Stimulated activated CD4-positive, alpha-beta T cell treated with anti-CD3 and anti-CD28 coated beads, Interleukin-1b, Interleukin-23, amount 100 ng/mL, for 24 hours (primary cell): ENCODE measurements around the gene ICOSLG.
"Not testable (repeated sequence)": the region's sequence is repeated elsewhere in the genome, so short reads cannot be mapped to it uniquely, and the experiment has no call there.

Experiments used
- DNase-seq, 4 experiments: peaks; one replicate each; pipeline ENCODE4 v3.0.0-alpha.2; 2020; ENCODE audit warnings: low read depth in 4 of 4, low spot score in 1 of 4

The ICOSLG gene, protein sequence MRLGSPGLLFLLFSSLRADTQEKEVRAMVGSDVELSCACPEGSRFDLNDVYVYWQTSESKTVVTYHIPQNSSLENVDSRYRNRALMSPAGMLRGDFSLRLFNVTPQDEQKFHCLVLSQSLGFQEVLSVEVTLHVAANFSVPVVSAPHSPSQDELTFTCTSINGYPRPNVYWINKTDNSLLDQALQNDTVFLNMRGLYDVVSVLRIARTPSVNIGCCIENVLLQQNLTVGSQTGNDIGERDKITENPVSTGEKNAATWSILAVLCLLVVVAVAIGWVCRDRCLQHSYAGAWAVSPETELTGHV

DNA sequence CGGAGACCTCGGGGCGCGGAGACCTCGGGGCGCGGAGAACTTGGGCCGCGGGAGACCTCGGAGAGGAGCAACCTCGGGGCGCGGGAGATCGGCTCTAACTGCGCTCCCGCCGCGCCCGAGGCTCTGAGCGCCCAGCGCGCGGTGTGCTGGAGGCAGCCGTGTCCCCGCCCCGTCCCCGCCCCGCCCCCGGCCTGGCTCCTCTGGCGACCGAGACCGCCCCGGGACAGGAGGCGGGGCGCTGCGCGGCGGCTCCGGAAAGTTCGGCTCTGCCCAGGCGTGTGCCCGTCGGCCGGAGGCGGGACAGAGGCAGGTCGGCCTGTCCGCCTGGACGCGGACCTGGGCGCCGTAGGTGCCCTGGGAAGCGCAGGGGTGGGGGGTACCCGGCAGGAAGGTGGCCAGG, at the start of gene ICOSLG:
Gene ICOSLG (minus strand): TSS at position 102 of the 400 bp plus-strand sequence. CDS start 126 bp downstream, outside the sequence.
- DNase-seq: not testable (repeated sequence)

DNA sequence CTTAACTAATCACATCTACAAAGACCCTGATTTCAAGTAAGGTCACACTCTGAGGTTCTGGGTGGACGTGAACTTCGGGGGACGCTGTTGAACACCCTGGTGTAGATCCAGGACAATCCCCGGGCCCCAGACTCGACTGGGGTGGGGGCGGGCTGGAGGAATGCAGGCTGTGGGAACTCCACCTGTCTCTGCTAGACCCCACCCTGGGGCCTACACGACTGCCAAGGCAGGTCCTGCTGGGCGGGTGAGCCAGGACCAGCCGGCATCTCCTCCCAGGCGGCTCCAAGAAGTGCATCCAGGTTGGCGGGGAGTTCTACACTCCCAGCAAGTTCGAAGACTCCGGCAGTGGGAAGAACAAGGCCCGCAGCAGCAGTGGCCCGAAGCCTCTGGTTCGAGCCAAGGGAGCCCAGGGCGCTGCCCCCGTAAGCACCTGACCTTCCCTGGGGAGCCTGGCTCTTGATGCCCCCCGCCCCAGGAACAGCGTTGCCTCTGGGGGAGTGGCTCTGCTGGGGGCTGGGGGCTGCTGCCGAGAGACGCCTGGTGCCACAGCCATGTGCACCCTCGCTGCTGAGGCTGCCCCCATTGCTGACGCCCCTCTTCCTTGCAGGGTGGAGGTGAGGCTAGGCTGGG, 48.8 kb upstream of the ICOSLG start:
- no peak for DNase-seq

DNA sequence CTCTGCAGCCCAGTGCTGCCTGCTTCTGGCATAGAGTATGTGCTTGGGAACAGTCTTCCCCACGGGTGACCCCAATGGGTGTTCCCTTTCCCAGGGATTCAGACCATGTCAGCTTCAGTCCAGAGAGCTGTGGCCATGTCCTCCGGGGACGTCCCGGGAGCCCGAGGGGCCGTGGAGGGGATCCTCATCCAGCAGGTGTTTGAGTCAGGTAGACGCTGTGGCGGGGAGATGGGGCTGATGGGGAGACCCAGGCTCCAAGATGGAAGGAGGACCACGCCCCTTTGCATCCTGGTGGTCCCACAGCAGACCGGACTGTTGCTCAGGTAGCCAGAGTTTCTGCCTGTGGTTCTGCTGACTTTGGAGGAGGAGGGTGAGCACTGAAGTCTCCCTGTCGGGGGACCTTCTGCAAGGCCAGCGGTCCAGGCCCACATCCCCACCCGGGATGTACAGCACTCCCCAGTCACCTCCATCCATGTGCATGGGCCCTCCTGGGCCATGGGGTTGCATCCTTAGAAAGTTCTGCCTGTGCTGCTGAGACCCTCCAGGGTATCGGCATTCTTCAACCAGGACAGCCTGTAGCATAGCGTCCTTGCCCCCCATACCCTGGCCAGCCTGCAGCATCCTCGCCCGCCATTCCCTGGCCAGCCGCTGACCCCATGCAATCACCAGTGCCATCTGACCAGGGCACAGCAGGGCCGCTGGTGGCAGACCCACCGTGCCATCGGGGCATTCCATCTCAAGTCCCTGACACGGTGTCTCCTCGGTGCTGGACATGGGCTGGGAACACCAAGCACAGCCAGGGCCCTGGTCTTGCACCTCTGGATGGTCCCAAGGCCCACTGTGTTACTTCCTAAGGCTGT, 47.7 kb upstream of the ICOSLG start:
- no peak for DNase-seq

DNA sequence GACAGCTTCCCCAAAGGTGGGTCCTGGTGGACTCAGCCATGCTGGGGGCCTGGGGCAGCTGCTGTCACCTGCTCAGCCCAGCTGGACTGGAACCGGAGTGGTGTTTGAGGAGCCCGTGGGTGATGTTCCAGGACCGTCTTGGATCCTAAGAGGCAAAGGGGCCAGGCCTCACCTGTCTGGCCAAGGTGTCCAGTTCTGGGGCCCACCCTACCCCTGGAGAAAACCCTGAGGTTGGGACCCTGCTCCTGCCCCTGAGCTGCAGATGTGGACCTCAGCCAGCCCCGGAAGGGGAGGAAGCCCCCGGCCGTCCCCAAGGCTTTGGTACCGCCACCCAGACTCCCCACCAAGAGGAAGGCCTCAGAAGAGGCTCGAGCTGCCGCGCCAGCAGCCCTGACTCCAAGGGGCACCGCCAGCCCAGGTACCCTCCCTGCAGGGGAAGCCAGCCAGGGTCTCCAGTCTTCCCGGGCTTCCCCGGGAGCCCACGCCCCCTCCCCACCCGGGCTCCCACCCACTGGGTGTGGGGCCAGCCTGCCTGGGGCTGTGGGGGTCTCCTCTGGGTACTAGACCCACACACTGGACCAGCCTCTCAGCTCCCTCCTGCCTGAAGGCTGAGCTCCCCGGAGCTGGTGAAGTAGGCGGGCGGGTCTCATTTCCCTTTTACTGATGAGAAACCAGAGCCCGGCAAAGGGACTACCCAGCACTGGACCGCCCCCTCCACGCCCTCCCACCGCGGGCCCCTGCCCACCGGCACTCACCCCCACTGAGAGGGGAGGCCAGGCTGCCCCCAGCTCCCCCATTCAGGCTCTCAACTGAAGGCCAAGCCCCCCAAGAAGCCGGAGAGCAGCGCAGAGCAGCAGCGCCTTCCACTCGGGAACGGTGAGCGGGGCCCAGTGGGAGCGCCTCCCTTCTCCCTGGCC, 46.2 kb upstream of the ICOSLG start:
- DNase-seq: no peak

DNA sequence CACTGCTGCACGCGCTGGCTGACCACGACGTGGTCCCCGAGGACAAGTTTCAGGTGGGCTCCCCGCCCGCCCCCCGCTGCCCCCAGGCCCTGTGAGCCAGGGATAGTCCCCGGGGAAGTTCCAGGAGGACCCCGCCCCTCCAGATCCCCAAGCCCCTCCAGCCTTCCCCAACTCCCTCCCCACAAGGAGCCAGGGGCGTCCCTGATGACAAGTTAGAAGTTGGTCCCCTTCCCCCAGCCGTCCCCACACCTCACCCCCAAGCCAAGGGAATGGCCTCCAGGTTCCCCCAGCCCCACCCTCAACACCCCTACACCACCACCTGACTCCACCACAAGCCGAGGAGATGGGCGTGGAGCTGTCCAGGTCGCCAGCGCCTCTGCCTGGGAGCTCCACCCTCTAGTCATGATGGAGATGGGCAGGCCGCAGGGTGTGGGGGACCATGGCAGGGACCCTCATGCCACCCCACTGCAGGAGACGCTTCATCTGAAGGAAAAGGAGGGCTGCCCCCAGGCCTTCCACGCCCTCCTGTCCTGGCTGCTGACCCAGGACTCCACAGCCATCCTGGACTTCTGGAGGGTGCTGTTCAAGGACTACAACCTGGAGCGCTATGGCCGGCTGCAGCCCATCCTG, 45.5 kb upstream of the ICOSLG start:
- DNase-seq: no peak

DNA sequence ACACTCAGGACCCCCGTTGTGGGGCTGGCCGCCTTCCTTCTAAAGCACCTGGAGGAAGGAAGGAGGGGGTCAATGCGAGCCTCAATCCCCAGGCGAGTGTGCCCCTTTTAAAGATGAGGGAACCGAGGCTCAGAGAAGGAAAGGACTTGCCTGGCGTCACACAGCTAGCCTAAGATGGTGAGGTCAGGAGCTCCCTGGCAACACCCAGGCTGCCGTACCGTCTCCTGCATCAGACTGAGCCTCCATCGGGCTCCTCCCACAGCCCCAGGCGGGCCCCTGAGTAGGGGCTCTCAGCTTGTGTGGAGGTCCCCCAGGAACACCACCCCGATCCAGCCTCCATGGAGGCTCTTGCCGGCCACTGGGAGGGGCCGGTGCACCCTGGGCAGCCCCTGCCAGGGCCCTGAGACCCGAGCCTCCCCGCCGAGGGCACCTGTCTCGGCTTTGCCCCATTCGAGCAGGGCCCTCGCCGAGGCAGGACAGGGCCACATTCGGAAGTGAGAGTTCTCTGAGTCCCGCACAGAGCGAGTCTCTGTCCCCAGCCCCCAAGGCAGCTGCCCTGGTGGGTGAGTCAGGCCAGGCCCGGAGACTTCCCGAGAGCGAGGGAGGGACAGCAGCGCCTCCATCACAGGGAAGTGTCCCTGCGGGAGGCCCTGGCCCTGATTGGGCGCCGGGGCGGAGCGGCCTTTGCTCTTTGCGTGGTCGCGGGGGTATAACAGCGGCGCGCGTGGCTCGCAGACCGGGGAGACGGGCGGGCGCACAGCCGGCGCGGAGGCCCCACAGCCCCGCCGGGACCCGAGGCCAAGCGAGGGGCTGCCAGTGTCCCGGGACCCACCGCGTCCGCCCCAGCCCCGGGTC, 44.6 kb upstream of the ICOSLG start, which contains the start of gene AIRE:
Gene AIRE (plus strand): TSS at position 739 of the 855 bp plus-strand sequence. CDS start 131 bp downstream, outside the sequence.
- no peak for DNase-seq

DNA sequence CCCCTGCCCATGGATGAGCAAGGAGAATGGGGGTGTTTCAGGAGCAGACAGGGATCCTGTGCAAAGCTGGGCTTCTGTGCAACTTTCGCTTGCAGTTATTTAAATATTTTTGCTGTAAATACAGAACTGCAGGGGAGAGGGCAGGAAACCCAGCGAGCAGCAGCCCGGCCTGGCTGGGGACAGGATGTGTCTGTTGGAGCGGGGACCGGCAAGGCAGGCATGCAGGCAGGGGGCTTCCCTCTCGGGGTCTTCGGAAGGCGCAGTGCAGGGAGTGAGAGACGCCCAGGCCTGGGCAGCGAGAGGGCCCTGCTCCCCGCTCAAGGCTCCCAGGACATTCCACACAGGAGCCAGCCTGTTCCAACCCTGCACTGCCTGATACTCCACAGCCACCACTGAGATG, 43.2 kb upstream of the ICOSLG start:
- DNase-seq: no peak

DNA sequence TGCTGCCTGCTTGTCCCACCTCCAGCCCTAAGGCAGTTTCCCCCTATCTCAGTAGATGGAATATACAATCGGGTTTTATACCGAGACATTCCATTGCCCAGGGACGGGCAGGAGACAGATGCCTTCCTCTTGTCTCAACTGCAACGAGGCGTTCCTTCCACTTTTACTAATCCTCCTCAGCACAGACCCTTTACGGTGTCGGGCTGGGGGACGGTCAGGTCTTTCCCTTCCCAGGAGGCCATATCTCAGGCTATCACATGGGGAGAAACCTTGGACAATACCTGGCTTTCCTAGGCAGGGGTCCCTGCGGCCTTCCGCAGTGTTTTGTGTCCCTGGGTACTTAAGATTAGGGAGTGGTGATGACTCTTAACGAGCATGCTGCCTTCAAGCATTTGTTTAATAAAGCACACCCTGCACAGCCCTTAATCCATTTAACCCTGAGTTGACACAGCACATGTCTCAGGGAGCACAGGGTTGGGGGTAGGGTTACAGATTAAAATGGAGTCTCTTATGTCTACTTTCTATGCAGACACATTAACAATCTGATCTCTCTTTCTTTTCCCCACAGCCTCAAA, 42.6 kb upstream of the ICOSLG start:
- DNase-seq: not testable (repeated sequence)

DNA sequence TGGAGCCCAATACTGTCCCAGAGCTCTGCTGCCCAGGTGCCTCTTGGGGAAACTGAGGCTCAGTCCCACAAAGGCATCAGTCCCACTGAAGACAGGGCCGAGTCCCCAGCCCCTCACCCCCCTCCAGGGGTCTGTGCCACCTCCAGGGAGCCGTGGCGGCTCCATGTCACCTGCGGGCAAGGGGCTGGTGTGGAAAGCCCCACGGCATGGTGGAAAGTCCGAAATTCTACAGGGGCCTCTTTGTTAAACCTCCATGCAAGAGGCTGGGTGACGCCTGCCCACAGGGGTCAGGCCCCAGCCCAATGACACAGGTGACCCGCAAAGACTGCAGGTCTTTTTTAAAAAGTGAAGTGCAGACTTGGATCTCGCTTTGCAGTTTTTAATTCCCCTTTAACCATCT, 41.6 kb upstream of the ICOSLG start:
- no peak for DNase-seq

DNA sequence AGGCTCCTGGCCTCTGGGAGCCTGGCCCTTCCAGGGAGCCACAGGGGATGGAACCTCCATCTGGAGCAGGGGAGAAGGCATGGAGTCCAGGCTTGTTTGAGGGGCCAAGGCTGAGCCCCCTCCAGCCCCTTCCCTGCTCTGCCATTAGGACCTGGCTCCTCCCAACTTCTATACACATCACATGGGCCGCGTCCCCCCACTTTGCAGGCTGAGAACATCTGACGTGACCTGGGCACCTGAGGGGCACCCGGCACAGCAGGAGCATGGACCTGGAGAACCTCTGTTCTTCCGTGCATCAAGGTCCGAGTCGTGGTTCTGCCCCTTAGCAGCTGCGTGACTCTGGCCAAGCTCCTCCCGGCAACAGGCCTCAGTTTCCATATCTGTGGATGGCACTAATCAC, 41.1 kb upstream of the ICOSLG start:
- no peak for DNase-seq

DNA sequence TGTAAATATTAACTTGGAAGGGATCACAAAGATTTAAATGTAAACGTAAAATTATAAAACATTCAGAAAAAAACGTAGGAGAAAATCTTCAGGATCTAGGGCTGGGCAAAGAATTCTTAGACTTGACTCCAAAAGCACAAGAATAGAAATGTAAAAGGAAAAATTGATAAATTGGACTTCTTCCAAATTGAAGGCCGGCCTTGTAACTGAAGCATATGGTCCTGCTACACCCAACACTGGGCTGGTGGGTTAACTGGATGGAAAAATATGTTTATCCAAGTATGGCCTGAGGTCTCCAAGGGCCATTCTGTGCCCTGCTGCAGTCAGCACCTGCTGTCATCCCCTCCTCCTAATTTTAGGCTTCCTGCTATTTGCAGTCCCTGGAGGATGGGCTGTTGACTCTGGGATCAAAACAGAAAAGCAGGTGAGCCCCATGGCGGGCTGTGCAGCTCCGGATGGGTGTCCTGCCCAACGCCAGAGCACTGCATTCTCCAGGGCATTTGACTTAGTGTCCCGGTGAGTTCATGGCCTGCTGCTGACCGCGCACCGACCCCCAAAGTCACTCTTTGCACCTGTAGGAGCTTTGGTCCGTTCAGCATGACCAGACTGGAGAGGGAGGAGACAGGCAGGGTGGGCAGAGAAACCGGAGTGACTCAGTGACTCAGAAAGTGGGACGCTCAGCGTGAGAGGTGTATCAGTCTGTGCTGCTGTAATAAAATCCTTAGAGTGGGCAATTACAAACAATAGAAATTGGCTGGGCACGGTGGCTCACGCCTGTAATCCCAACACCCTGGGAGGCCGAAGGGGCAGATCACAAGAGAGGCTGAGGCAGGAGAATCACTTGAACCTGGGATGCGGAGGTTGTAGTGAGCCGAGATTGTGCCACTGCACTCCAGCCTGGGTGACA, 38.9 kb upstream of the ICOSLG start:
- no peak for DNase-seq

DNA sequence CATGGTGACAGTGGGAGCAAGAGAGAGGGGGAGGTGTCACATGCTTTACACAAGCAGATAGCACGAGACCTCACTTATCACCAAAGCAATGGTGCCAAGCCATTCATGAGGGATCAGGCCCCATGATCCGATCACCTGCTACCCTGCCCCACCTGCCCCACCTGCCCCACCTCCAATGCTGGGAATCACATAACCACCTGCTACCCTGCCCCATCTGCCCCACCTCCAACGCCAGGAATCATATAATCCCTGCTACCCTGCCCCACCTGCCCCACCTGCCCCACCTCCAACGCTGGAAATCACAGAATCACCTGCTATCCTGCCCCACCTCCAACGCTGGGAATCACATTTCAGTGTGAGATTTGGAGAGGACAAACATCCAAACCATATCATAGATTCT, 34.3 kb upstream of the ICOSLG start:
- no peak for DNase-seq

DNA sequence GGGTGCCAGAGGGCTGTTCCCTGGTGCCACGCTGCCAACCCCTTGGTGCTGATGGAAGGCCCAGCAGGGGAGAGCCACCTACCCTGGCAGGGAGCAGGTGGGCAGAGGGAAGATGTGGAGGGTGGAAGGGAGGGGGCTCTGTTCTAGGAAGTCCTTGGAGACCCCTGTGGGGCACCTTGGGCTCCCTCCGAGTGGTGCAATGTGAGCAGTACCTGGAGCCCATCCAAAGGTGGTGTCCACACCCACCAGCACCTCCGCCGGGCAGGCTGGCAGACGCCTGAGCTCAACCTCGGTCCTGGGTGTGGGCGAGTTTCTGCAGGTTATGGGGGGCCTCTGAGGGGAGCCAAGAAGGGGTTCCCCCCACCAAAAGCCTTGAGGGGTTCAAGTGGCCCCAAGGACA, 32.3 kb upstream of the ICOSLG start:
- no peak for DNase-seq

DNA sequence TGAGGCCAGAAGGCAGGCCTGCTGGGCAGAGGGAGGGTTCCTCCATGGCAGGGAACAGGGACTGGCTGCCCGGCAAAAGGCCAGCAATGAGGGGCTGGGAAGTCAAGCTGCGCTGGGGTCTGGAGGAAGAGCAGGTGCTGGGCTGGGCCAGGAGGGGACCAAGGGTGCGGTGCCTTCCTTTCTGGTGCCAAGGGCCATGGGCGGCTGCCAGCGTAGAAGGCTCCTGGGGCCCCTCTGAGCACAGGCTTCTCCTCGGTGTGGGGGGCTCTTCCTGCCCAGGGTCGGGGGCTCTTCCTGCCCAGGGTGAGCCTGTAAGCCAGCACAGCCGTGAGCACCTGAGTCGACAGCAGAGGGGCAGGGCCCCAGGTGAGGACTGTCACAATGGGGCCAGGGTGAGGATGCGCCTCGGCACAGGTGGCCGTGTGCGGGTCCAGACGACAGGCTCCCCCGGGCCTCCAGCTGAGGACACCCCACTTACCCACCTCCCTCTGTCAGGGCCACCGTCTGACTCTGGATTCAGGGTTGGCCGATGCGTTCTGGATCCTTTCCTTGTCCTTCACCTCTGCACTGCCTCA, 31.6 kb upstream of the ICOSLG start:
- DNase-seq: no peak

DNA sequence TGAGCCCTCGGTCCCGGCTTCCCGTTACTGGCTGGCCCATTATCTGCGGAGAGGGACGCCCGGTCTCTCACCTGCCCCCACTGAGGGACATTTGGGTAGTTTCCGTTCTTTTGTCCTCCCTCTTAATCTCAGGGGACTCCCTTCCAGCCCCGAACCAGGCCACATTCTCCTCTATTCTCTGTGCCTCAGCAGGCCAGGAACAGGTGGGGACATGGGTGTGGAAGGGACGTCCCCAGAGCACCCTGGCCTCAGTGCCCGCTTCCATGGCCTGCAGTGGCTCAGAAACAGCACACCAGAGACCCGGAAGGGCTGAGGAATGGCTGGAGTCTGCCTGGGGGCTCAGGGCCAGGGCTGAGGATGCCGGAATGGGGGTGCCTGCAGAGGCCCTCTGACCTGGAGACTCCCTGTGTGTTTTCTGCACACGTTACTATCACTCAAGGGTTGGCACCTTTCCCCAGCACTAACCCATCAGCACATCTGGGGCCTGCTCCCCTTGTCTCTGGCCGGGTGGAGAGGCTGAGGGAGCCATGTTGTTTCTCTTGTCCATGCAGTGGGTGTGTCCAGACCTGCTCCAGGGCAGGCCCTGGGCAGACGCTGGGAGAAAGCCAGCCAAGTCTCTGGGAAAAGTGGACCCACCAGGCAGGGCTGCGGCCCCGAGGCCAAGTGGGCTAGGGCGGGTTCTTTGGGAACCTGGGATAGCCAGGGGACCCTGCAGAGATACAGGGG, 31.0 kb upstream of the ICOSLG start:
- no peak for DNase-seq

DNA sequence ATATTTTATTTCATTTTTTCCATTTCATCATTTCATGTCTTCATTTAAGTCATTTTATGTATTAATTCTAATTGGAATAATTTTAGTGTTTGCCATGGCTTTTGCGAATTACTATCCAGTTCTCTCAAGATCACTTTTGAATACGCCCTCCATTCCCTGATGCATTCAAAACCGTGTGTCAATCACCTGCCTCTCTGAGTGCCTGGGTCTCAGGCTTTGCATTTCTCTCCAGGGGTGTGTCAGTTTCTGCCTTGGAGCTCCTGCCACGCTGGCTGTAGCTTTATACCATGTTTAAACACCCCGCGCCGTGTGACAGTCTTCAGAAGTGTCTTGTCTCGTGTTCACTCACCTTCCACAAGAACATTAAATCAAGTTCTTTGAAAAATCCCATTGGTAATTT, 28.3 kb upstream of the ICOSLG start:
- DNase-seq: no peak

DNA sequence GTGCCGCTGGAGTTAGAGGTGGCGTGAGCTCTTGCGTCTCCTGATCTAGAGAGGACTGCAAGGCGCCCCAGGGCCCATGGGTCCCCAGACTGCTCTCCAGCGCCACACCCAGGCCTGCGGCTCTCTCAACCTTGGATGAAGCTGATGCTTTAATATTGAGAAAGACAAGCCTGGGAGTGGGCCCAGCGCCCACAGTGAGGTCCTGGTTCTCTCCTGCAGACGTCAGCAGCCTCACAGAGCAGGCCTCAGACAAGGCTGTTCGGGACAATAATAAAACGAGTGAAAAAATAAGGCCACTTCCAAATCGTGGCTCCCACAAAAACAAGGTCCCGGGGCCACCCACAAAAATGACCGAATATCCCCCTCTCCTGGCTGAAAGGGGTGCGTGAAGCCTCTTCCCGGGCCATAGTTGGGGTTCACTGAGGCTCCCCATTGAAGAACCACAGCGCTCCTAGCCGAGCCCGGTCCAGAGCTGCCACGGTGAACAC, 27.0 kb upstream of the ICOSLG start:
- DNase-seq: no peak
